Neural cell (in vitro differentiated cells): ENCODE measurements around the gene HS6ST3.

ENCODE experiments used
- EP300 ChIP-seq: fragments of 450-650 bp; conservative IDR thresholded peaks from 2 replicates; pipeline ENCODE4 v1.6.1; 2014; ENCODE audit warnings: antibody characterized with exemption, mild to moderate bottlenecking, moderate library complexity; ENCODE audit not compliant: poor library complexity, severe bottlenecking
- EZH2 ChIP-seq: fragments of 200-600, 300-800 bp; shearing (Covaris generic), sonication (generic); IDR thresholded peaks from 2 replicates; pipeline ENCODE4 v1.6.1; 2014; ENCODE audit warnings: antibody characterized with exemption, low read length, borderline replicate concordance, mild to moderate bottlenecking; ENCODE audit not compliant: insufficient read depth, poor library complexity, severe bottlenecking
- POLR2AphosphoS5 ChIP-seq: IDR thresholded peaks from 2 replicates; pipeline ENCODE4 v1.6.1; 2012
- TAF1 ChIP-seq: IDR thresholded peaks from 2 replicates; pipeline ENCODE4 v1.6.1; 2012; ENCODE audit warnings: low read depth
- TF ChIP-seq, protein P1 (sequence below): fragments of 450-650 bp; IDR thresholded peaks from 2 replicates; pipeline ENCODE4 v1.5.1; 2014; ENCODE audit warnings: antibody characterized with exemption, mild to moderate bottlenecking, moderate library complexity; ENCODE audit not compliant: poor library complexity, severe bottlenecking

DNA sequence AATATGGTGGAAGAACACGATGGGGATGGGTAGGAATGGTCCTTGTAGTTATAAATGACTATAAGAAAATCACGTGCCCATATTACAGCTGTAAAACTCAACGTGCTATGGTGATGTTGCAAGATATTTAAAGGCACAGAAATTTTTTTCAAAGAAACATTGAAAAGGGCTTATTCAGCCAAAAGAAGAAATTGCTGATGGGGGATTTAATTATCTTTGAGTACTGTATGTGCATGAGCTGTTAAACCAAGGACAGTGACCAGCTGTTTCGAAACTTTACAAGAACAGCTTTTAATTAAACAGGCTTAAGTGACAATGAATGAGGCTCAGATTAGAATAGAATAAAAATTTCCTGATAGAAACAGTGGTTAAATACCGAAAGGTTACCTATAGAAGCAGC lies 339.0 kb downstream of the HS6ST3 start:
- TF ChIP-seq, protein P1, sequence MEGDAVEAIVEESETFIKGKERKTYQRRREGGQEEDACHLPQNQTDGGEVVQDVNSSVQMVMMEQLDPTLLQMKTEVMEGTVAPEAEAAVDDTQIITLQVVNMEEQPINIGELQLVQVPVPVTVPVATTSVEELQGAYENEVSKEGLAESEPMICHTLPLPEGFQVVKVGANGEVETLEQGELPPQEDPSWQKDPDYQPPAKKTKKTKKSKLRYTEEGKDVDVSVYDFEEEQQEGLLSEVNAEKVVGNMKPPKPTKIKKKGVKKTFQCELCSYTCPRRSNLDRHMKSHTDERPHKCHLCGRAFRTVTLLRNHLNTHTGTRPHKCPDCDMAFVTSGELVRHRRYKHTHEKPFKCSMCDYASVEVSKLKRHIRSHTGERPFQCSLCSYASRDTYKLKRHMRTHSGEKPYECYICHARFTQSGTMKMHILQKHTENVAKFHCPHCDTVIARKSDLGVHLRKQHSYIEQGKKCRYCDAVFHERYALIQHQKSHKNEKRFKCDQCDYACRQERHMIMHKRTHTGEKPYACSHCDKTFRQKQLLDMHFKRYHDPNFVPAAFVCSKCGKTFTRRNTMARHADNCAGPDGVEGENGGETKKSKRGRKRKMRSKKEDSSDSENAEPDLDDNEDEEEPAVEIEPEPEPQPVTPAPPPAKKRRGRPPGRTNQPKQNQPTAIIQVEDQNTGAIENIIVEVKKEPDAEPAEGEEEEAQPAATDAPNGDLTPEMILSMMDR, result no peak
- no peak for TF ChIP-seq EZH2
- no peak for TF ChIP-seq EP300
- no peak for TF ChIP-seq POLR2AphosphoS5
- TF ChIP-seq TAF1, result no peak
